Measurements from ENCODE around the gene TLE5.
"Not testable (repeated sequence)": the region's sequence is repeated elsewhere in the genome, so short reads cannot be mapped to it uniquely, and the experiment has no call there.

Gene TLE5

GRCh38 chr19:3019211-3019854, 43.0 kb downstream of the TLE5 start:
- no peak for DNase-seq

- no peak for DNase-seq
Measured at GRCh38 chr19:3017923-3018322, 44.4 kb downstream of the TLE5 start.

GRCh38 chr19:3015126-3016057, 46.9 kb downstream of the TLE5 start:
- no peak for DNase-seq

GRCh38 chr19:3014135-3014534, 48.2 kb downstream of the TLE5 start:
- DNase-seq, result no peak

- no peak for DNase-seq
Measured at GRCh38 chr19:3013263-3013725, 49.0 kb downstream of the TLE5 start.

- no peak for DNase-seq
Measured at GRCh38 chr19:3012621-3013262, 49.6 kb downstream of the TLE5 start.

- DNase-seq, result not testable (repeated sequence)
Measured at GRCh38 chr19:3012059-3012458, 50.2 kb downstream of the TLE5 start.

GRCh38 chr19:3010871-3011270, 51.4 kb downstream of the TLE5 start:
- DNase-seq, result no peak

GRCh38 chr19:3008994-3009393, 53.3 kb downstream of the TLE5 start:
- DNase-seq, result no peak

GRCh38 chr19:3007975-3008374, 54.3 kb downstream of the TLE5 start:
- no peak for DNase-seq

GRCh38 chr19:3006075-3006767, 56.1 kb downstream of the TLE5 start:
- no peak for DNase-seq

GRCh38 chr19:3005345-3005744, 57.0 kb downstream of the TLE5 start:
- DNase-seq, result no peak

GRCh38 chr19:3004522-3004921, 57.8 kb downstream of the TLE5 start:
- DNase-seq, result no peak

- no peak for DNase-seq
Measured at GRCh38 chr19:3003046-3003445, 59.2 kb downstream of the TLE5 start.

Measured in NCI-H1105 (cell line).